Hippocampal formation (tissue), 2 donors: Measurements from ENCODE around the gene TLR9.

Source experiments
- DNase-seq, 2 donors: peaks; one replicate each; lab custom pipeline; 2025; lab: John Stamatoyannopoulos, UW

The TLR9 gene

DNA sequence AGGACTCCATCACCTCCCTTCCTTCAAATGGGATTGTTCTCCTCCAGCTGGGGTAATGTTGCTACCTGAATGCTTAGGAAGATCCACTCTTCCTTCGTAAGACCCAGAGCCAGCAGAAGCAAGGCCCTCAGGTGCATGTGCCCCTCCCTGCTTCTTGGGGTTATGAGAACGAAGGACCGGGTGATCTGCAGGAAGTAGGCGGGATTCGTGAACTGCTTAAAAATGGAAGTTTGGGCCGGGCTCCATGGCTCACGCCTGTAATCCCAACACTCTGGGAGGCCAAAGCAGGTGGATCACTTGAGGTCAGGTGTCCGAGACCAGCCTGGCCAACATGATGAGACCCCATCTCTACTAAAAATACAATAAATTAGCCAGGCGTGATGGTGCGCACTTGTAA, 8.0 kb downstream of the TLR9 start:
- DNase-seq, result no peak

DNA sequence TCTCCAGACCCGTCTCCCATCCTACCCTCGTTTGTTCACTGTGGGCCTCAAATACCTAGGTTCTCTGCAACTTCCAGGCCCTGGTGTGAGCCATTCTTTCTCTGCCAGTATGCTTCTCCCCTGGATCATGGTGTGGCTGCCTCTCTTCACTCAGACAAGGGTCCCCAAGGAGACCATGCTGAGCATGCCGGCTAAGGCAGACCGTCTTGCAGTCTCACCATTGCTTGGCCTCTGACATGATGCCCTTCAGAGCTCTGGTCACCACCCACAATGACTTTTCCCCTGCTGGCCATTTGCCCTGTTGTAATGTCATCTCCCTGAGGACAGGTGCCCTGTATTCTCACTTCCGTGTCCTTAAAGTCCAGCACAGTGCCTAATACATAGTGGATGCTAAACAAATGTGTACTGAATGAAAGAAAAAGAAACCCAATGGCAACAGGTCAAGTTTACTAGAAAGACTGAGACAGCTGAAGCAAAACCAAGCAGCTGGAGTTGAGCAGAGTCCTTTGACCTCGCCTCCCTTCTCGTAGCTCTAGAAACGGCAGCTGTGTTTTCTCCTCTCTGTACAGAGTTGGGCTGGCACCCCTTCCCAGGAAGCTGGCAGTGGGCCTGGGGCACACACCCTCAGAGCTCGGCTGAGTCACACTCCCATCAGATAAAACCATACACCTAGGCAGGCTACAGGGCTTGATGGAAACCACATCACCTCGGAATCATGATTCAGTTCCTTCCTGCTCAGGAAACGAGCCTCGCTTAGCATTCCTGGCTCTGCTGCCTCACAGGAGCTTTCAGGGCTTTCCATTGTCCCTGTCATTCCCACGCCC, 8.6 kb downstream of the TLR9 start:
- DNase-seq, result no peak

DNA sequence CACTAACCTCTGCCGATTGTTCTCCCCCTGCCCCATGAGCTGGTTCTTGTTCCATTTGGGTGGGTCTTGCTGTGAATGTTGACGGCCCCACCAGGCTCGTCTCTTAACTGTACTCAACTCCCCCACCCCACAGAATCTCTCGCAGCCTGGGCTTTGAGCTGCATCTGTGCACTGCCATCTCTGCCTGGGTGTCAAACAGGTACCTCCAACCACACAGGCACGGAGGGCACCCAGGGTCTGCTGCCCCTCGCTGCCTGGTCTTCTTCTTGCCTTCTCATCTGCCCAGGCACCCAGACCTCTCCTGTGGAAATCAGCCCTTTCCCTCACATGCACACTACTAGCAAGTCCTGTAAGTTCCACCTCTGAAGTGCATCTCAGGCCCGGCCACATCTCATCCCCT, 10.1 kb downstream of the TLR9 start:
- DNase-seq, result no peak

DNA sequence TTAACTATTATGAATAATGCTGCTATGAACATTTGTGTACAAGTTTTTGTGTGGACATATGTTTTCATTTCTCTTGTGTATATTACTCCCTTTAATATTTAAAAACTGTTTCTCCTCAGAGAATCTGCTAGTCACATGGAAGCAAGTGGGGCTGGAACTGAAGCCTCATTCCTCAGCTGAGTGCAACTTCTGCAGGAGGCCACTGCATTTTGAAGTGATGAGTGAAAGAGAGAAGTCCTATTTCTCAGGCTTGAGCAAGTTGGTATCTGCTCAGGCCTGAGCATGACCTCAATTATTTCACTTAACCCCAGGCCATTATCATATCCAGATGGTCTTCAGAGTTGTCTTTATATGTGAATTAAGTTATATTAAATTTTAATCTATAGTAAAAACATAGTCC, 11.5 kb downstream of the TLR9 start:
- no peak for DNase-seq

DNA sequence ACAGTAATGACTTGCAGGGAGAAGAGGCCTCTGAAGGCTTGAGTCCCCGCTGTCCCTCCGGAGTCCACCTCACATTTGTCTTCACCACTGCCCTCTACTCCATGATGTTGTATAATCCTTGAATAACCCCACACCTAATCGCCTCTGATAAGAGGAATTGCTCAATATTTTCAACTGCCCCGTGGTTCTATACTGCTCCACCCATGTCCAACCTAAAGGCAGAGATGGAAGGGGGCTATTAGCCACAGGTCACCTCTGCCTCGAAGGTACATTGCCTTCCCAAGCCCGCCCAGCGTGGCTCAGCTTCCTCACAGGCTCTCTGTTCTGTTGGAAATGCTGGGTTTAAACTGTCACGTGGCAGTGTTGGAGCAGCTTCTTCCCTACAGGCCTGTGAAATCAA, 12.4 kb downstream of the TLR9 start:
- no peak for DNase-seq

DNA sequence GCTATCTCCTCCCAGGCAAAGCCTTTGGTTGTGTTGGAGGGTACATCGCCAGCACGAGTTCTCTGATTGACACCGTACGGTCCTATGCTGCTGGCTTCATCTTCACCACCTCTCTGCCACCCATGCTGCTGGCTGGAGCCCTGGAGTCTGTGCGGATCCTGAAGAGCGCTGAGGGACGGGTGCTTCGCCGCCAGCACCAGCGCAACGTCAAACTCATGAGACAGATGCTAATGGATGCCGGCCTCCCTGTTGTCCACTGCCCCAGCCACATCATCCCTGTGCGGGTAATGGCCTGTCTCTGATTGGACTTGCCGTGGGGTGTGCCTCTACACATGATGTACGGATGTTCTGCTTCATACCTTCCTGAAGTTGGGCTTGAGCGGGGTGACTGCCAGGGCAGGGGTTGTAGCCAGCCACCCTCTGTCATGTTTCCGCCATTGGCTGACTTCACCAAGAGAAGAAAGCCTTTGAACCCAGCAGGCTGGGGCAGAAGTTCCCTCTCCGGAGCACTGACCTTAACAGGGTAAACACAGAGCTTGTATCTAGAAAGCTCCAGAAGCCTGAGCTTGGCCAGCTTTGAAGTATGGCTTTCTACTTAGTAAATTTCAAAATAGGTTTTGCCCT, 14.1 kb downstream of the TLR9 start:
- DNase-seq, result no peak

DNA sequence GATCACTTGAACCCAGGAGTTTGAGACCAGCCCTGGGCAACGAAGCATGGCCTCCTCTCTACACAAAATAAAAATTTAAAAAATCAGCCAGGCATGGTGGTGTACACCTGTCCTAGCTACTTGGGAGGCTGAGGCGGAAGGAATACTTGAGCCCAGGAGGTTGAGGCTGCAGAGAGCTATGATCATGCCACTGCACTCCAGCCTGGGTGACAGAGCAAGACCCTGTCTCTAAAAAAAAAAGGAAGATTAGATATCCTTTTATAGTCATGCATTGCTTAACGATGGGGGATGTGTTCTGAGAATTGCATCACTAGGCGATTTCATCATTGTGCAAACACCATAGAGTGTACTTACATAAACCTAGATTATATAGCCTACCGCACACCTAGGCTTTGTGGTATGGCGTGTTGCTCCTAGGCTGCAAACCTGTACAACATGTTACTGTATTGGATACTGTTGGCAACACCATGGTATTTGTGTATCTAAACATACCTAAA, 14.8 kb downstream of the TLR9 start:
- DNase-seq, result no peak

DNA sequence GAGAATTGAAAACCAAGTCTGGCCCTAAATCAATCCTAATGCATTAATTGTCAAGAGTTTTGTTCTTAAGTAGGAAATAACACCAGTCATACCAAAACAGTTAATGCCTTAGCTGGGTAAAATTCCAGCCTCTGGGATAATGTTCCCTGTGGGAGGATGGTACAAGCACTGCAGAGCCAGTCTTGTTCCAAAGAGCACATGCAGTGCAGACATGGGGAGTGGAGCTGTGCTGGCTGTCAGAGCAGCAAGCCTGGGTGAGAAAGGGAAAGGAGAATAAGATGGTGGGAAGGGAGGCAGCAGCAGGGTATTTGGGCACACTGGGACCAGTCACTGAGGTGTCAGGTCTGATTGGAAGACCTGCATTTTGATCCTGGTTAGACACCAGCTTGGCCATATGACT, 15.4 kb downstream of the TLR9 start:
- DNase-seq, result no peak

DNA sequence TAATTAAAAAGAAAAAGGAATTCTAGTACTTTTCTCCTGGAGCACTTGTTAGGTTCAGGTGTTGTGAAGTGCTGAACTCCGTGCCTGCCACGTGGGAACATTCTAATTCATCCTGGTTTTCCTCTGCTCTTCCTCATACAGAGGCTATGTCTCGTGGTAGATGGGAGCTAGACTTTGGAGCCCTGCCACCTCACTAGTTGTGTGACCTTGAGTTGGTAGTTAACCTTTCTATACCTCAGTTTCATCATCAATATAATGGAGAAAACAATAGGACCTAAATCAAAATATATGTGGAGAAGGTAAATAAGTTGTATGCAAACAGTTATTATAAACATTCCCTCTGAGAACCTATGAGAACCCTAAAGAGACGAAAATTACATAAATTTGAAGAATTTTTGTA, 16.9 kb downstream of the TLR9 start:
- DNase-seq, result no peak

DNA sequence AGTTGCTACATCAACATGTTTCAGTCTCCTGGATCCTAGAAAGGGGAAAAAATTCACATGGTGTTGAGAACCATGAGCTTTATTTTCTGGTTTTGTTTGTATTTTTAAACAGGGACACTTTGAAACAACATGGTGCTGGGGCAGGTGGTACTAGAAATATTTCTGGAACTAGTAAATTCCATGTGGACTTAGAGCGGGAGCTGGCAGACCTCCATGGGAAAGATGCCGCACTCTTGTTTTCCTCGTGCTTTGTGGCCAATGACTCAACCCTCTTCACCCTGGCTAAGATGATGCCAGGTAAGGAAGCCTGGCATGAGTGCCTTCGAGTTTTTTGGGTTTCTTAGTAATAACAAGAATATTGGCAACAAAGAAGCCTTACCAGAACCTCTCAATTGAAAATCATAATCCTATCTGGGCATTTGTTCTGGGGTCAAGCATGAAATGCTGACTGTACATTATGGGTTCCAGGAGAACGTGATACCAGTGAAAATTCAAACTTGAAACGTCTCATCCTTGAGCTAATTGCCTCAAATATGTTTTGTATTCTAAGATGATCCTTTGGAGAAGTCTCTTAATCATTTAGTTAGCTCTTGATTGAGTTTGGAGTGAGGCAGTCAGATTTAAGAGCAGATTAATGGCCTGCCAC, 19.6 kb downstream of the TLR9 start:
- DNase-seq, result no peak

DNA sequence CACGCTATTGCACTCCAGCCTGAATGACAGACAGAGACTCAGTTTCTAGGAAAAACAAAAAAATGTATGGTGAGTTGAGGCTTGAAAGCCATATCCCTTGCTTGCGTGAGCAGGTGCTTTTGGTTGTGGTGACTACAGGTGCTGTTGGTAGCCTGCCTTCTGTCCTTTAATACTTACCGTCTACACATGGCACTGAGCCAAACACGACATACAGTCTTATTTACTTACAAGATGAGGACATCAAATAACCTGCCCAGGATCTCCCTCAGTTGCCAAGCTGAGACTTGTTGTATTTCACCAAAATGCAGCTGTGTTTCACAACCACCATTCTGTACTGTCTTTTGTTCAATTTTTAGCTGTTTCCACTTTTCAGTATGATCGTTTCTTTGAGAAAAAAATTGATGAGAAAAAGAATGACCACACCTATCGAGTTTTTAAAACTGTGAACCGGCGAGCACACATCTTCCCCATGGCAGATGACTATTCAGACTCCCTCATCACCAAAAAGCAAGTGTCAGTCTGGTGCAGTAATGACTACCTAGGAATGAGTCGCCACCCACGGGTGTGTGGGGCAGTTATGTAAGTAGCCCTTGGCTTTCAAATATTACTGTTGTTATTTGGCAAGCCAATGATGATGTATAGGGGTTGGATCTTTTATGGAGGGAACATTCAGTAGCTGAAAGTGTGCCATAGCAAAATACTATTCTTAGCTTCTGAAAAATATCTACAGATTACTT, 20.9 kb downstream of the TLR9 start:
- DNase-seq, result no peak

DNA sequence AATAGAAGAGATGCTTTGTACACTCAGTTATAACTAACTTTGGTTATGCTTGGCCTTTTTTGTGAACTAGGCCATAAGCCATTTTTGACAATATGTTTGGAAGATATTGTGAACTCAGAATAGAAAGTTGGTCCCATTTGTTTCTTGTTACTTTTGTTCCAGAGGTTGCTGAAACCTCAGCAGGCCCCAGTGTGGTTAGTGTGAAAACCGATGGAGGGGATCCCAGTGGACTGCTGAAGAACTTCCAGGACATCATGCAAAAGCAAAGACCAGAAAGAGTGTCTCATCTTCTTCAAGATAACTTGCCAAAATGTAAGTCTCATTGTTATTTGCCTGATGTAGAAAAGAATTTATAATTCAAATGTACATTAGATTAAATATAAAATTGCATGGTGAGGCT, 21.7 kb downstream of the TLR9 start:
- DNase-seq, result no peak

DNA sequence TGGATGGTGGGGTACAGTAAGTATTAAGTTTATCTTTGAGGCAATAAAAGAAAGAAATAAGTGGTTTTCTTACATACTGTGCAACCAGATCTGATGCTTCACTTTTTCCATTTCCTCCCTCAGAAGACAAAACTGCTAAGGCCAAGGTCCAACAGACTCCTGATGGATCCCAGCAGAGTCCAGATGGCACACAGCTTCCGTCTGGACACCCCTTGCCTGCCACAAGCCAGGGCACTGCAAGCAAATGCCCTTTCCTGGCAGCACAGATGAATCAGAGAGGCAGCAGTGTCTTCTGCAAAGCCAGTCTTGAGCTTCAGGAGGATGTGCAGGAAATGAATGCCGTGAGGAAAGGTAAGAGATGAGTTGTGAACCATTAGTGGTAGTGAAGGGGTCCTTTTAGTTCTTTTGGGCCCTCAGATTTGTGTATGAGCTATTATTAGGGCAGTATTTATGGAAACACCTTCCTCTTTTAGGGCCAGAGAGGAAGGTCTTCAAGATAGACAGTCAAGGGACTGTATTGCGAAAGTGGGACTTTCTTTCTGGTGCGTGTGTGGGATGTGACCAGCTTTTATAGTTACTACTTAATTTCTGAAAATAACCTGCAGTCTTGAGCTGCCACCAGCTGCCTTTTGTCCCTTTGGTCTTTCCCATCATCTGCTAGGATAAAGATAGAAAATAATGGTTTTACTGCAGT, 22.9 kb downstream of the TLR9 start:
- DNase-seq, result no peak

DNA sequence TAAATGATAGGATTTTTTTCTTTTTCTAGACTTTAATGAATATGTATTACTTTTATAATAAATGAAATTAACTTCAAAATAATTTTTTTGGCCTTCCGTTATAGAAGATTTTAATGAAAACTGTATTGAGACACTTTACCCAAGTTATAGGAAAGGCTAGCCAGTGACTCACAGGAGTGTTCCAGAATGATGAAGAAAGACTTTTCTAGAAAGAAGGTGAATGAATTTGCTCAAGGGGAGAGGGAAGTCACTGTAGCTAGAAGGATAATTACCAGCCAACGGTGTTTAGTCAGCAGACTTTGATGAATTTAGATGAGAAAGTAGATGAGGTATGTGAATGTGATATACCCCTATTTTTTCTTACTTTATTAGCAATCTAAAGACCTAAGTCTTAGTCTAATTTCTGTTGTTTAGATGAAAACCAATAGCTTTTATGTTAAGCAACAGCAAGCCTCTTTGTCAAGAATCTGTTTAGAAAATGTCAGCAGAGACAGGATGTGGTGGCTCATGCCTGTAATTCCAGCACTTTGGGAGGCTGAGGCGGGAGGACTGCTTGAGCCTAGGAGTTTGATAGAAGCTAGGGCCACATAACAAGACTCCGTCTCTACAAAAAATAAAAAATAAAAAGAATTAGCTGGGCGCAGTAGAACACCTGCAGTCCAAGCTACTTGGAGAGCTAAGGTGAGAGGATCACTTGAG, 24.3 kb downstream of the TLR9 start:
- DNase-seq, result no peak

DNA sequence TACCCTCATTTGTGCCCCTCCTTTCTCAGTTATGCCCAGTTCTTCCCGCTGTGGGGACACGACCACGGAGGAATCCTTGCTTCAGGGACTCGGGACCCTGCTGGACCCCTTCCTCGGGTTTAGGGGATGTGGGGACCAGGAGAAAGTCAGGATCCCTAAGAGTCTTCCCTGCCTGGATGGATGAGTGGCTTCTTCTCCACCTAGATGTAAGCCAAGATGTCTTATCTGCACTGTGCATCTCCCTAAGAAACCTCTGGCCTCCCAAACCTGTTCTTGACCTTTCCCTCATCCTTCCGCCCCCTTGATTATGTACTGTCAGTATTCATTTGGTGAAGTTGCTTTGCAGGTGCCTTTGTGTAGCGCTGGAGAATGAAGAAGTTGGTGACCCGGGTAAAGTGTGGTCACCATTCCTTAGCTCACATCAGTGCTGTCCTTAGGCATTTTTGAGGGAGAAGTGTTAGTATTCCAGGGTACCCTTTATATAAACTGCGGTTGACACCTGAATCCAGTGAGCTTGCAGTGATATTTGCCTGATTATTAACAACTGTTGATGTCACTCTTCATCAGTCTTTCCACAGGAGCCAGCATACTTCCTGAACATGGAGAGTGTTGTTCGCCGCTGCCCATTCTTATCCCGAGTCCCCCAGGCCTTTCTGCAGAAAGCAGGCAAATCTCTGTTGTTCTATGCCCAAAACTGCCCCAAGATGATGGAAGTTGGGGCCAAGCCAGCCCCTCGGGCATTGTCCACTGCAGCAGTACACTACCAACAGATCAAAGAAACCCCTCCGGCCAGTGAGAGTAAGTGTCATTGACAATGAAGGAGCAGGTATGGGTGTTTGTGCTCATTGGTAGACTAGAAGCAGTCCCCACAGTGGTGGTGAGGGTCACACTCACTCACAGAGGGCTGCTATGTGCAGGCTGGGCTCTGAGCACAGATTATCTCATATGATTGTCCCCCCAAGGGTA, 26.5 kb downstream of the TLR9 start:
- no peak for DNase-seq

DNA sequence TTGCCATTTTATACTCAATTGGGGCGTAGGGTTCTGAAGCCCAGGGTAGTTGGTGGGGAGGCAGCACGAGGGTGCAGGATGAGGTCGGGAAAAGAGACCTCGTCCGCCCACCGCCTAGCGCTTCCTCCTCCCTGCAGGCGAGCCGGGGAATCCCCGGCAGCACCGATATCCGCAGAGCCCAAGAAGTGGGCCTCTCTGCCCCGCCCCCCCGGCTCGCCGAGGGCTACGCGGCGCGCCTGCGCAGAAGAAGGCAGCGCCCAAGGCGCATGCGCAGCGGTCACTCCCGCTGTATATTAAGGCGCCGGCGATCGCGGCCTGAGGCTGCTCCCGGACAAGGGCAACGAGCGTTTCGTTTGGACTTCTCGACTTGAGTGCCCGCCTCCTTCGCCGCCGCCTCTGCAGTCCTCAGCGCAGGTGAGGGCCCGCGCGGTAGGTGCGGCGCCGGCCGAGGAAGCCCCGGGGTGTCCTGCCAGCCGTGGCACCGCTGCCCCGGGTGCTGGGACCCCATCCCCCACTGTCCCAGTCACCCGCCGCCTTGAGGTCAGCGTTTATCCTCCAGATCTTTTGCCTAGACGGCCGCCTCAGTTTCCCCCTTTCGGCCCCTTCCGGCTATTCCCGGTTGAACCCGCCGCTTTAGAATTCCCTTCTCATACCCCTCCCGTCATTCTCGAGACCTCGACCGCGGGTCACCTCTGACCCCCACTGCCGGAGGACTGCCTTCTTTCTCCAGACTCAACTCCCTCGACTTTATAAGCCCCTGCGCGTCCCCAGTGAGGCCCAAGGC, 27.4 kb downstream of the TLR9 start, which contains the start of gene ALAS1:
Gene ALAS1, plus strand, starts transcription at position 319 of the 784 bp plus-strand sequence. CDS start 1,082 bp downstream, outside the sequence.
- peak; percentile 86 to 90 for DNase-seq

DNA sequence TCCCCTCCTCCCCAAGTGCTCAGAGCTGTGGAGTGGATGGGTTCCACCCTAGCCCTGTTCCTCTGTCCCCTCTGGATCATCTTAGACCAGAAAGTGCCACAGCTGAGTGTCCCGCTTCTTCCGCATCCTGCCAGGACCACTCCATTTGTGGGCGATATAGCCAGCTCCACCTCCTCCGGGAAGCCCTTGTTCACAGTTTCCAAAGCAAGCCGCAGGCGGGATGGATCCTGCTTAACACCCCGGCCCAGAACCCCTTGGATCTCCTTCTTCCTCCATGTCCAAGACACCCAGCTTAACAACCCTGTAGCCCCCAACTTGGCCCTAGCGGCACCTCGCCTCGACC, 28.0 kb downstream of the TLR9 start:
- DNase-seq, result no peak

DNA sequence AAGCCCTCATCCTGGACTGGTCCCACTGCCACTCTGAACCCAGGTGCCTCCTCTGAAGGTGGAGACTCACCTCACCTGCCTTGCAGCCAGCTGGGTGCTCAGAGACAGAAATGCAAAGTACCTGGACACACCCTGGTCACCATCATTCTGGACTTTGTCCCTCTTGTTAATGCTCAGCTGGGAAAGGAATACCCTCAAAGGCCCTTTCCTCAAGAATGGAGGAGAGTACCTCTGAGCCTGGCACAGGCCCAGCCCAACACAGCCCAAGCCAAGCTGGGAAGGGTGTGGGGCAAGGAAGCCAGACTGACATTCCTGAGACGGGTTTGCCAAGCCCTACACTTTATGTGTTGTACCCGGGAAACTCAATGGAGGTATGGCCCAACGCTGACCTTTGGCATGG, 28.5 kb downstream of the TLR9 start:
- no peak for DNase-seq

DNA sequence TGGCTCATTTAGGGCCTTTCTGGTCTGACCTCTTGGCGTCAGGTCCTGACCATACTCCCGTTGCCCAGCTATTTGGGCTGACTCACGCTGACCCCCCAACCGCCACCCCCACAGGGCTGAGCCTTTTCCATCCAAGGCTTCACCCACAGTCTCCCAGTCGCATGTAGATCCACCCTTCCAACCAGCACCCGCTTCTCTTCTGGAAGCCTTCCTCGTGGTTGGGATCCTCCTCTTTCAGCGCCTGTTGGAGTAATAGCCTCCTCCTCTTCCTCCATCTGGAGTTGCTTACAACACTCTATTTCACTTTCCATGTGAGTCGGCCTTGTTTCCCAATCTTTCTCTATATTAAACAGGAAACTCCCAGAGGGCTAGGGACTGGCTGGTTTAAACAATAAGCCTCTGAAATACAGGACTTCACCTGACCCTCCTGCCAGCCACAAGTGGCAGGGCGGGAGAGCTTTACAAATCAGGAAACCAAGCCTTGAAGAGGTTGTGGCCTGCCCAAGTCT, 29.6 kb downstream of the TLR9 start:
- no peak for DNase-seq
